ENCODE measurements around the gene MS4A6A. TPM values are rescaled to one million over a fixed set of nuclear protein-coding genes. Genes with fewer than 3 reads are reported as not detected.

The MS4A6A gene
- total RNA-seq, 2 donors from 2014 or later: not detected

Other genes with a start within 250 kb of the MS4A6A start
- not detected for gene OOSP1, start 244.7 kb downstream of the MS4A6A start, total RNA-seq
- not detected for gene OOSP4A, start 219.1 kb downstream of the MS4A6A start, total RNA-seq
- not detected for gene OOSP4B, start 165.9 kb downstream of the MS4A6A start, total RNA-seq
- not detected for gene OOSP2, start 142.7 kb downstream of the MS4A6A start, total RNA-seq
- not detected for gene MS4A3, start 126.4 kb downstream of the MS4A6A start, total RNA-seq
- not detected for gene MS4A2, start 94.4 kb downstream of the MS4A6A start, total RNA-seq
- gene MS4A4E, start 60.1 kb upstream of the MS4A6A start, total RNA-seq: not detected
- gene MS4A4A, start 97.6 kb upstream of the MS4A6A start, total RNA-seq: not detected
- gene MS4A6E, start 144.2 kb upstream of the MS4A6A start, total RNA-seq: not detected
- not detected for gene MS4A7, start 195.4 kb upstream of the MS4A6A start, total RNA-seq
- gene MS4A14, start 213.4 kb upstream of the MS4A6A start, total RNA-seq: not detected
- gene MS4A5, start 246.5 kb upstream of the MS4A6A start, total RNA-seq: not detected